ENCODE data around the gene IKBKE.

DNA sequence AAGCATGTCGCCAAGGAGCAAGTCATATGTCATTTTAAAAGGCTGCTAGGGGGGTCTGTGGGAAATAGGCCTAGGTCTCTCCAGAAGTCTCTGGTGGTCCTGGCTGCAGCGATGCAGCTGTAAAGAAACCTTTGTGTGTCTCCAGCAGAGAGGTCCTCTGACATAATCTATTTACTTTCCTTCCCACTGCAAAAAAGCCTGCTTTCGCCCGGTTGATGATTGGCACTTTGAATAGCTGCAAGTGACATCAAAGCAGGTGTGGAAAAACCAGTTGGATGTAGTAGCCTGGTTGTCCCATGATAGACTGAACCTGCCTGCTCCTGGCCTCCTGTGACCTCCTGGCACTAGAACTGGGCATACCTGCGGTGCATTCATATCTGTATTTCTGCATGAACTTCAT lies 50.9 kb downstream of the IKBKE start:
- TF ChIP-seq, protein P1, sequence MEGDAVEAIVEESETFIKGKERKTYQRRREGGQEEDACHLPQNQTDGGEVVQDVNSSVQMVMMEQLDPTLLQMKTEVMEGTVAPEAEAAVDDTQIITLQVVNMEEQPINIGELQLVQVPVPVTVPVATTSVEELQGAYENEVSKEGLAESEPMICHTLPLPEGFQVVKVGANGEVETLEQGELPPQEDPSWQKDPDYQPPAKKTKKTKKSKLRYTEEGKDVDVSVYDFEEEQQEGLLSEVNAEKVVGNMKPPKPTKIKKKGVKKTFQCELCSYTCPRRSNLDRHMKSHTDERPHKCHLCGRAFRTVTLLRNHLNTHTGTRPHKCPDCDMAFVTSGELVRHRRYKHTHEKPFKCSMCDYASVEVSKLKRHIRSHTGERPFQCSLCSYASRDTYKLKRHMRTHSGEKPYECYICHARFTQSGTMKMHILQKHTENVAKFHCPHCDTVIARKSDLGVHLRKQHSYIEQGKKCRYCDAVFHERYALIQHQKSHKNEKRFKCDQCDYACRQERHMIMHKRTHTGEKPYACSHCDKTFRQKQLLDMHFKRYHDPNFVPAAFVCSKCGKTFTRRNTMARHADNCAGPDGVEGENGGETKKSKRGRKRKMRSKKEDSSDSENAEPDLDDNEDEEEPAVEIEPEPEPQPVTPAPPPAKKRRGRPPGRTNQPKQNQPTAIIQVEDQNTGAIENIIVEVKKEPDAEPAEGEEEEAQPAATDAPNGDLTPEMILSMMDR (IDR thresholded peaks at IDR 0.05), result no peak
- no peak for TF ChIP-seq POLR2AphosphoS5 (IDR thresholded peaks at IDR 0.05)
- TF ChIP-seq POLR2A (IDR thresholded peaks at IDR 0.05), result no peak
- no peak for TF ChIP-seq EP300 (IDR thresholded peaks at IDR 0.05; ENCODE audit: low read depth)

All from transverse colon (tissue), 4 donors.